GM12872 (cell line): ENCODE results near the gene HAPLN3.

Experiments used
- TF ChIP-seq, protein P1 (sequence below): IDR thresholded peaks from 3 replicates; pipeline ENCODE4 v1.5.1; 2011; ENCODE audit warnings: low read depth, mild to moderate bottlenecking, low read length, moderate library complexity; ENCODE audit not compliant: insufficient read depth

HAPLN3 gene

DNA sequence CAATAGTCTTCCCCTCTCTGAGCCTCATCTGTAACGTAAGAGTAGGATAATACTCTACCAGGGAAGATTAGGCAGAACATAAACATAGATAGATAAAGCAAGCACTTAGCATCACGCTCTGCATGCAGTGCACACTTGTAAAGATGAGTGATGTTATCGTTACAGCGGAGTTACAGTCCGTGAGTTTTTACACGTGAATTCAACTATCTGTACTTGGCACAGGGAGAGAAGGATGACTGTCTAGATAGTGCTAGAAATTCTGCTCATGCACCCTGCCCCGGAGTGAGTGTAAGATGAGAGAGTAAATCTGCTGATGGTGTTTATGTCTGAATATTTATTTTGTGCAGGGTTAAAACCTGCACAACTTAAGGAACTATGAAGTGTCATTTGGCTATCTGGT lies 35.8 kb downstream of the HAPLN3 start:
- TF ChIP-seq, protein P1, sequence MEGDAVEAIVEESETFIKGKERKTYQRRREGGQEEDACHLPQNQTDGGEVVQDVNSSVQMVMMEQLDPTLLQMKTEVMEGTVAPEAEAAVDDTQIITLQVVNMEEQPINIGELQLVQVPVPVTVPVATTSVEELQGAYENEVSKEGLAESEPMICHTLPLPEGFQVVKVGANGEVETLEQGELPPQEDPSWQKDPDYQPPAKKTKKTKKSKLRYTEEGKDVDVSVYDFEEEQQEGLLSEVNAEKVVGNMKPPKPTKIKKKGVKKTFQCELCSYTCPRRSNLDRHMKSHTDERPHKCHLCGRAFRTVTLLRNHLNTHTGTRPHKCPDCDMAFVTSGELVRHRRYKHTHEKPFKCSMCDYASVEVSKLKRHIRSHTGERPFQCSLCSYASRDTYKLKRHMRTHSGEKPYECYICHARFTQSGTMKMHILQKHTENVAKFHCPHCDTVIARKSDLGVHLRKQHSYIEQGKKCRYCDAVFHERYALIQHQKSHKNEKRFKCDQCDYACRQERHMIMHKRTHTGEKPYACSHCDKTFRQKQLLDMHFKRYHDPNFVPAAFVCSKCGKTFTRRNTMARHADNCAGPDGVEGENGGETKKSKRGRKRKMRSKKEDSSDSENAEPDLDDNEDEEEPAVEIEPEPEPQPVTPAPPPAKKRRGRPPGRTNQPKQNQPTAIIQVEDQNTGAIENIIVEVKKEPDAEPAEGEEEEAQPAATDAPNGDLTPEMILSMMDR, result no peak

DNA sequence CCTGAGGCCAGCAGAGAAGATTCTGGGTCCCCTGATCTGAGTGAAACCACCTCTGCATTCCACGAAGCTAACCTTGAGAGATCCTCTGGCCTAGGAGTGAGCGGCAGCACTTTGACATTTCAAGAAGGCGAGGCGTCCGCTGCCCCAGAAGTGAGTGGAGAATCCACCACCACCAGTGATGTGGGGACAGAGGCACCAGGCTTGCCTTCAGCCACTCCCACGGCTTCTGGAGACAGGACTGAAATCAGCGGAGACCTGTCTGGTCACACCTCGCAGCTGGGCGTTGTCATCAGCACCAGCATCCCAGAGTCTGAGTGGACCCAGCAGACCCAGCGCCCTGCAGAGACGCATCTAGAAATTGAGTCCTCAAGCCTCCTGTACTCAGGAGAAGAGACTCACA lies 36.4 kb downstream of the HAPLN3 start:
- TF ChIP-seq, protein P1, result no peak

DNA sequence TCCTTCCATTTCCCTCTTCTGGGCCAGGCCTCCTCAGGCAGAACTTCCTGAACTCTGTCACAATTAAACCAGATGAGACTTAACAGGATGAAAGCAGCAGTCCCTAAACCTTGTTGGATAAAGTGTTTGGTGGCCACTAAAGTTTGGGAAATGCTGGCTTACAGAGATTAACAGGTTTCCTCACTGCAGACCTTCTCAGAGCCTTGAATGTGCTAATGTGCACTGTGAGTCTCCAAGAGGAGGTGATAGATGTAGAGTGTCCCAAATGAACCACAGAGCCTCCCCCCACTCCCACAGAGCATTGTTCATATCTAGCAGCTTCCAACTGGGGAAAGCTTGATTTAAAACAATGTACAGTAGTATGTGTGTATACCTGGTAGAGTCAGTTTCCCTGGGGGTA lies 42.9 kb downstream of the HAPLN3 start:
- TF ChIP-seq, protein P1, result no peak

DNA sequence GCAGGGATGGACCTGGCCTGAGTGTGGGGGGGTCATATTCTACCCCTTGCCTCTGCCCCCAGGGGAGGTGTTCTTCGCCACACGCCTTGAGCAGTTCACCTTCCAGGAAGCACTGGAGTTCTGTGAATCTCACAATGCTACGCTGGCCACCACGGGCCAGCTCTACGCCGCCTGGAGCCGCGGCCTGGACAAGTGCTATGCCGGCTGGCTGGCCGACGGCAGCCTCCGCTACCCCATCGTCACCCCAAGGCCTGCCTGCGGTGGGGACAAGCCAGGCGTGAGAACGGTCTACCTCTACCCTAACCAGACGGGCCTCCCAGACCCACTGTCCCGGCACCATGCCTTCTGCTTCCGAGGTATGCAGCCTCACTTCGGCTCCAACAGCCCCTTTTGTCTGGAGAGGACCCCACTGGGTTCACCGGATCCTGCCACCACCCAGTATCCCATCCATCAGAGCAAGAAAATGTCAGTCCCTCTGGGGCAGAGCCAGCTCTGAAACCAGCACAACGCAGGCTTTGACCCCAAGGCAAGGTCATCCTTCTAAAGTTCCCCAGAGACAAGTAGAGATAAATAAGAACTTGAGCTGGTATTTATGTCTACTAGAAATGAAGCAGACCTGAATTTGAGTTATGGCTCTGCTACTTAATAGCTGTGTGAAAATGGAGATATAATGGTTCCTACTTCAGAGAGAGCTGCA lies 45.8 kb downstream of the HAPLN3 start:
- TF ChIP-seq, protein P1, result no peak

DNA sequence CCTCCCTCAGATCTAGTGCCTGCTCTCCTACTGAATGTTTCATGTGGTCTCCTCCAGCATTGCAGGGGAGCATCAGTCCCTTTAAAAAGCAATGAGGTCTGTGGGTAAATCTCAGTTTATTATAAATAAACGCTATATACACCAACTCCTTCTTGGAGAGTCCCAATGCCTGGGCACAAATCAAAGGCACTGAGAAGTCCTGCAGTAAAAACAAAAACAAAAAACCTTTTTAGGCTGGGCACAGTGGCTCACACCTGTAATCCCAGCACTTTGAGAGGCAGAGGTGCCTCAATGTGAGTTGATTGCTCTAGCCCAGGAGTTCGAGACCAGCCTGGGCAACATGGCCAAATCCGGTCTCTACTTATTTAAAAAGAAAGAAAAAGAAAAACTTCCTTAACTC lies 47.1 kb downstream of the HAPLN3 start:
- TF ChIP-seq, protein P1, result no peak

DNA sequence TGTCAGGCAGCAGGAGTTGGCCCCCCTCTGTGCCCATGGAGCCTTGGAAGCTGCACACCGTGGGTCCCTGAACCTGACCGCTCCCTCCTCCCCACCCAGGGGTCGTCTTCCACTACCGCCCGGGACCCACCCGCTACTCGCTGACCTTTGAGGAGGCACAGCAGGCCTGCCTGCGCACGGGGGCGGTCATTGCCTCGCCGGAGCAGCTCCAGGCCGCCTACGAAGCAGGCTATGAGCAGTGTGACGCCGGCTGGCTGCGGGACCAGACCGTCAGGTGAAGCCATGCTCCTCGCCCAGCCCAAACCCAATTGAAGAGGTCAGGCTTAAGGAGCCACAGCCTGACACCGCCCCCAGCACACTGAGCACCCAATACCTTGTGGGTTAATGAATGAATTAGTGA lies 48.2 kb downstream of the HAPLN3 start:
- TF ChIP-seq, protein P1, result no peak

DNA sequence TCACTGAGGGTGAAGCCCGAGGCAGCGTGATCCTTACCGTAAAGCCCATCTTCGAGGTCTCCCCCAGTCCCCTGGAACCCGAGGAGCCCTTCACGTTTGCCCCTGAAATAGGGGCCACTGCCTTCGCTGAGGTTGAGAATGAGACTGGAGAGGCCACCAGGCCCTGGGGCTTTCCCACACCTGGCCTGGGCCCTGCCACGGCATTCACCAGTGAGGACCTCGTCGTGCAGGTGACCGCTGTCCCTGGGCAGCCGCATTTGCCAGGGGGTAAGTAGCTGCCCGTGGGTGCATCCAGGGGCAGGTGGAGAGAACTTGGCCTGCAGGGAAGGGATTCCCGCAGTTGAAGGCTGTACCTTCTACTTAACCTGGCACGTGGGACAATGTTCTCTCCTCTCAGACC lies 49.7 kb downstream of the HAPLN3 start:
- TF ChIP-seq, protein P1, result no peak
